ENCODE measurements around the gene RPS15A.
"Not testable (repeated sequence)": the region's sequence is repeated elsewhere in the genome, so short reads cannot be mapped to it uniquely, and the experiment has no call there.

The RPS15A gene

GRCh38 chr16:18792836-18793433 lies 2.8 kb upstream of the RPS15A start:
- no peaks in the 10 kb centered on the region for H3K9me3 ChIP-seq (ENCODE audit: low read length)
- H3K4me3 ChIP-seq (ENCODE audit: low read depth in 1 of 2, low read length in 2 of 2), result no peak overlapping the region
- H3K4me1 ChIP-seq (ENCODE audit: insufficient read depth, low read length), result peaks cover 14% of the 10 kb centered on the region
- H3K36me3 ChIP-seq (ENCODE audit: insufficient read depth, low read length), result peaks cover 62% of the 10 kb centered on the region
- no peaks in the 10 kb centered on the region for H3K27me3 ChIP-seq (ENCODE audit: control insufficient read depth in 1 of 2, insufficient read depth in 2 of 2, low read length in 2 of 2)
- H3K9ac ChIP-seq (ENCODE audit: low read length), result no peak overlapping the region
- no peak overlapping the region for H3K27ac ChIP-seq (ENCODE audit: low read depth, low read length)

DNA sequence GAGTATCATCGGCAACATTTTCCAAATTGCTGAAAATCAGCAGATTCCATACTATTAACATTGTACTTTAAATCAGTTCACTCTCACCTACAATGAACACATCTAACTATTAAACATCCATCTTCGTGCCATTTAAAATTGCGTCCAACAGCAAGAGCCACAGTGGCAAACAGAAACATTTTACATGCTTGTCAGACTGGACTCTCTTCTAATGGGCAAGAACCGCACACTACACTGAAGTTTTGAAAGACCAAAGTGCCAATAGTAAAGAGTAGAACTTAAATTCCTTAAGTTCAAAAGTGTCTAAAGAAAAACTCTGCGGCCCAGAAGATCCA lies 652 bp downstream of the RPS15A start:
- no peaks in the 10 kb centered on the region for H3K27me3 ChIP-seq (ENCODE audit: control insufficient read depth in 1 of 2, insufficient read depth in 2 of 2, low read length in 2 of 2)
- peaks cover 68% of the 10 kb centered on the region for H3K36me3 ChIP-seq (ENCODE audit: insufficient read depth, low read length)
- H3K9me3 ChIP-seq (ENCODE audit: low read length), result no peaks in the 10 kb centered on the region
- H3K4me3 ChIP-seq (ENCODE audit: low read depth in 1 of 2, low read length in 2 of 2), result peak overlapping the region; percentile 95
- peak overlapping the region; percentile 76 for H3K9ac ChIP-seq (ENCODE audit: low read length)
- peak overlapping the region; percentile 89 for H3K27ac ChIP-seq (ENCODE audit: low read depth, low read length)
- H3K4me1 ChIP-seq (ENCODE audit: insufficient read depth, low read length), result peaks cover 45% of the 10 kb centered on the region

- peaks cover 68% of the 10 kb centered on the region for H3K36me3 ChIP-seq (ENCODE audit: insufficient read depth, low read length)
- H3K4me1 ChIP-seq (ENCODE audit: insufficient read depth, low read length), result peaks cover 45% of the 10 kb centered on the region
- H3K27ac ChIP-seq (ENCODE audit: low read depth, low read length), result peak overlapping the region; percentile 89
- no peaks in the 10 kb centered on the region for H3K27me3 ChIP-seq (ENCODE audit: control insufficient read depth in 1 of 2, insufficient read depth in 2 of 2, low read length in 2 of 2)
- H3K9me3 ChIP-seq (ENCODE audit: low read length), result no peaks in the 10 kb centered on the region
- H3K4me3 ChIP-seq (ENCODE audit: low read depth in 1 of 2, low read length in 2 of 2), result peak overlapping the region; percentile 95
- peak overlapping the region; percentile 76 for H3K9ac ChIP-seq (ENCODE audit: low read length)
Measured at GRCh38 chr16:18788828-18789514, 1.2 kb downstream of the RPS15A start.

GRCh38 chr16:18784917-18785623 lies 5.1 kb downstream of the RPS15A start:
- peak overlapping the region in 1 of 2 donors; percentile 24 for H3K4me3 ChIP-seq (ENCODE audit: low read depth in 1 of 2, low read length in 2 of 2)
- H3K36me3 ChIP-seq (ENCODE audit: insufficient read depth, low read length), result peaks cover 64% of the 10 kb centered on the region
- H3K27me3 ChIP-seq (ENCODE audit: control insufficient read depth in 1 of 2, insufficient read depth in 2 of 2, low read length in 2 of 2), result no peaks in the 10 kb centered on the region
- peaks cover 45% of the 10 kb centered on the region for H3K4me1 ChIP-seq (ENCODE audit: insufficient read depth, low read length)
- no peaks in the 10 kb centered on the region for H3K9me3 ChIP-seq (ENCODE audit: low read length)
- no peak overlapping the region for H3K9ac ChIP-seq (ENCODE audit: low read length)
- H3K27ac ChIP-seq (ENCODE audit: low read depth, low read length), result no peak overlapping the region

DNA sequence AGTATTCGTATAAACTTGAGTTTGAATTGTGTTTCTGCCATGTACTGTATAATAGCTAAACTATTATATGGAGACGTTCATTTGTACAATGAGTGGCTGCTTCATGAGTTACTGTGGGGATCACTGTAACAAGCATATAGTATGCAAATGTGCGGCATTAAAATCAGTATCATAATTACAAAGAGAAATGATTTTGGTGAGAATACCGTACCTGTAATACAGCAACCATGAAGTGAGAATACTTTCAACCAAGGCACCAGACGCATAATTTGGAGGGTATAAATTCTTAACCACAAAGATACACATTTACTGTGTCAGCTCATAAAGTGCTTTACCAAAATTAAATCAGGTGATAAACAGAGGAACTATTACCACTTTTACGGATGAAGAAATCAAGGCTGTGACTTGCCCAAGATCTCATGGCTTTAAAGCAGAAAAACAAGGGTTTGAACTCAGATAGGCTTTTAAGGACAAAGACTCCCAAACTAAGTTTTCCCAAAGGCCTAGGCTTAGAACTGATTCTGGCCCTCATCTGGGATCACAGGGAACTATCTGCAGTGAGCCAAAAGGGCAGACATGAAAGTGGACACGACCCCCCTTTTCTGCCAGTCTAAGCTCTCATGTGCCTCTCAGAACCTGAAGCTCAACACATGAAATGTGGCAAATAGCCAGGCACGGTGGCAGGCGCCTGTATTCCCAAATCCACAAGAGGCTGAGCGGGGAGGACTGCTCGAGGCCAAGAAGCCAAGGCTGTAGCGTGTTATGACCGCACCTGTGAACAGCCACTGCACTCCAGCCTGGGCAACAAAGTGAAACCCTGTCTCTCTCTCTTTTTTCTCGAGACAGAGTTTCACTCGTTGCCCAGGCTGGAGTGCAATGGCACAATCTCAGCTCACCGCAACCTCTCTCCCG lies 6.4 kb downstream of the RPS15A start:
- Histone ChIP-seq H3K9me3 (ENCODE audit: low read length) (no peaks in the 10 kb centered on the region), H3K9ac (ENCODE audit: low read length) (no peak overlapping the region), H3K27ac (ENCODE audit: low read depth, low read length) (no peak overlapping the region), H3K27me3 (ENCODE audit: control insufficient read depth in 1 of 2, insufficient read depth in 2 of 2, low read length in 2 of 2) (no peaks in the 10 kb centered on the region), H3K4me3 (ENCODE audit: low read depth in 1 of 2, low read length in 2 of 2) (no peak overlapping the region), H3K4me1 (ENCODE audit: insufficient read depth, low read length) (peaks cover 39% of the 10 kb centered on the region), H3K36me3 (ENCODE audit: insufficient read depth, low read length) (peaks cover 59% of the 10 kb centered on the region)

DNA sequence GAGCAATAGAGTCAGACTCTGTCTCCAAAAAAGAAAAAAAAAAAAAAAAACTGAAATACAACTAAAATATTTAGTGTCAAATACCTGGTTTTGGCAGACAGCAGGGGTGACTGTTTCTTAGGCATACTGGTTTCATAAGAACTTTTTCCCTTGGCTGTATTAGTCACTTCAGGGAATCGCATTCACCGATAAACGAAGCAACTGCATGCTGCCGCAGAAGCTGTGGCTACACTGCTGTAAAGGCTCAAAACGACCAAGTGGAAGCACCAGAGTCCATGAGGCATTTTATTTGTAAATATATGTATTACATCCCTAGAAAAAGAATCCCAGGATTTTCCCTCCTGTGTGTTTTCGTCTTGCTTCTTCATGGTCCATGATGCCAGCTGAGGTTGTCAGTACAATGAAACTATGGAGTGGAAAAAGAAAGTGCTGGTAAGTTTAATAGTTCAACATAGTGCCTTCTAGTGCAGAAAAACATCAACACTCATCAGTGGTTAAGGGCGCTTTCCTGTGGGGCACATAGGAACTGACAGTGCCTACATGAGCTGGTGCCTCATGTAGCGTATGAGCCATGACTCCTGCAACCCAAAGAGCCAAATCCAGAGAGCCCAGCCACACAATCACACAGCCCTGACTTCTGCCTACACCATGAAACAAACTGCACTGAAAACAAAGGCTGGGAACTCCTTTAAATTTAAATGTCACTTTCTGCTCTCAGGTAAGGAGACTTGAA lies 7.3 kb downstream of the RPS15A start:
- Histone ChIP-seq H3K4me3 (ENCODE audit: low read depth in 1 of 2, low read length in 2 of 2) (no peak overlapping the region), H3K9me3 (ENCODE audit: low read length) (no peaks in the 10 kb centered on the region), H3K4me1 (ENCODE audit: insufficient read depth, low read length) (peaks cover 31% of the 10 kb centered on the region), H3K9ac (ENCODE audit: low read length) (no peak overlapping the region), H3K27me3 (ENCODE audit: control insufficient read depth in 1 of 2, insufficient read depth in 2 of 2, low read length in 2 of 2) (no peaks in the 10 kb centered on the region), H3K36me3 (ENCODE audit: insufficient read depth, low read length) (peaks cover 51% of the 10 kb centered on the region), H3K27ac (ENCODE audit: low read depth, low read length) (no peak overlapping the region)

DNA sequence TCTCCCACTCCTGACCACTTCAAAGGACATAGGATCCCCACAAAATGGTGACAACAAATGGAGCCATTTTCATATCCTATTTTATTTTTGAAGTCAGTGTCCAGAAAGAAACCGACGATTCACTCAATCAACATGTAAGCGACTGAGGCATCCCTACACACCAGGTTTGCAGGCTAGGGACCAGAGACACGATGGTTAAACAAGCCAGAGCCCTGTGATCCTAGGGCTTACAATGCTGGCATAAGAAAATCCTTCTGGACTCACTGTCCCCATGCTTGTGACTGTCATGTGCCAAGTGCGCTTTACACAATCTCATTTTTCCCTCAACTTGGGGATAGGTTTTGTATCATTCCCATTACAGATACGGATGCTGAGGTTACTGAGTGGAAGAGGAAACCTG lies 8.9 kb downstream of the RPS15A start:
- H3K9me3 ChIP-seq (ENCODE audit: low read length); H3K27me3 ChIP-seq (ENCODE audit: control insufficient read depth in 1 of 2, insufficient read depth in 2 of 2, low read length in 2 of 2); H3K27ac ChIP-seq (ENCODE audit: low read depth, low read length); H3K9ac ChIP-seq (ENCODE audit: low read length); H3K4me3 ChIP-seq (ENCODE audit: low read depth in 1 of 2, low read length in 2 of 2): not testable (repeated sequence)
- Histone ChIP-seq H3K4me1 (ENCODE audit: insufficient read depth, low read length) (peaks cover 16% of the 10 kb centered on the region), H3K36me3 (ENCODE audit: insufficient read depth, low read length) (peaks cover 39% of the 10 kb centered on the region)

DNA sequence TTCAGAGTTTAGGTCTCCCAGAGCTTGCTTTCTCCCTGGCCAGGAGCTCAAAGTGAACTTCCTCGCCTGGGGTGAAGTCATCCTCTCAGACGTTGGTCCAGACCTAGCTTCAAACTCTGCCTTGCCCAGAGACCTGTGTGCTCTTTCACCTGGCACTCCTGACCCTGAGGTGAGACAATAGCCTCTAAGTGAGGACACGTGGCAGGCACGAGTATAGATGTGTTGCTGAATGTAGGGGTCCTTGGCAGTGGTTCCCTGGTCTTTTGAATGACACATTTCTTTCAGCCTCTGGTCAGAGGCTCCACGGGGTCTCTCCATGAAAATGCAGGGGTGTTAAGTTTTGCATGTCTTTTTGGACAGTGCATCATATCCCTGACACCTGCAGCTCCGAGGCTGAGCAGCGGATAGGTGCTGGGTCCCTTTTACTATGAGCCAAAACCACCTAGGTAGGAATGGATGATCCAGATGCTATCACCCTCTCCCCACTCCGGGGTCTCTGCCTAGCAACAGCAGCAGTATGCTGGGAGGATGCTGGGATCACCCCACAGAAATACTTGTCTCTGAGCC lies 9.6 kb downstream of the RPS15A start:
- not testable (repeated sequence) for H3K4me1 ChIP-seq (ENCODE audit: insufficient read depth, low read length); H3K4me3 ChIP-seq (ENCODE audit: low read depth in 1 of 2, low read length in 2 of 2); H3K9ac ChIP-seq (ENCODE audit: low read length); H3K9me3 ChIP-seq (ENCODE audit: low read length); H3K27ac ChIP-seq (ENCODE audit: low read depth, low read length); H3K27me3 ChIP-seq (ENCODE audit: control insufficient read depth in 1 of 2, insufficient read depth in 2 of 2, low read length in 2 of 2)
- peaks cover 32% of the 10 kb centered on the region for H3K36me3 ChIP-seq (ENCODE audit: insufficient read depth, low read length)

DNA sequence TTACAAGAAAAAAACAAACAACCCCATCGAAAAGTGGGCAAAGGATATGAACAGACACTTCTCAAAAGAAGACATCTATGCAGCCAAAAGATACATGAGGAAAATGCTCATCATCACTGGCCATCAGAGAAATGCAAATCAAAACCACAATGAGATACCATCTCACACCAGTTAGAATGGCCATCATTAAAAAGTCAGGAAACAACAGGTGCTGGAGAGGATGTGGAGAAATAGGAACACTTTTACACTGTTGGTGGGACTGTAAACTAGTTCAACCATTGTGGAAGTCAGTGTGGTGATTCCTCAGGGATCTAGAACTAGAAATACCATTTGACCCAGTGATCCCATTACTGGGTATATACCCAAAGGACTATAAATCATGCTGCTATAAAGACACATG lies 12.5 kb downstream of the RPS15A start:
- H3K4me3 ChIP-seq (ENCODE audit: low read depth in 1 of 2, low read length in 2 of 2); H3K4me1 ChIP-seq (ENCODE audit: insufficient read depth, low read length); H3K27me3 ChIP-seq (ENCODE audit: control insufficient read depth in 1 of 2, insufficient read depth in 2 of 2, low read length in 2 of 2); H3K9ac ChIP-seq (ENCODE audit: low read length); H3K36me3 ChIP-seq (ENCODE audit: insufficient read depth, low read length); H3K27ac ChIP-seq (ENCODE audit: low read depth, low read length); H3K9me3 ChIP-seq (ENCODE audit: low read length): not testable (repeated sequence)

- H3K27ac ChIP-seq (ENCODE audit: low read depth, low read length); H3K36me3 ChIP-seq (ENCODE audit: insufficient read depth, low read length); H3K9me3 ChIP-seq (ENCODE audit: low read length); H3K9ac ChIP-seq (ENCODE audit: low read length); H3K4me3 ChIP-seq (ENCODE audit: low read depth in 1 of 2, low read length in 2 of 2); H3K4me1 ChIP-seq (ENCODE audit: insufficient read depth, low read length); H3K27me3 ChIP-seq (ENCODE audit: control insufficient read depth in 1 of 2, insufficient read depth in 2 of 2, low read length in 2 of 2): not testable (repeated sequence)
Measured at GRCh38 chr16:18776334-18776733, 13.8 kb downstream of the RPS15A start.
